Posterior vena cava (tissue), 2 donors: Measurements from ENCODE around the gene AP1M1. TPM values are rescaled to one million over a fixed set of nuclear protein-coding genes. Genes with fewer than 3 reads are reported as not detected.
A peak's percentile ranks its signal among the peaks of the same experiment; 100 is the strongest.
"Not testable (repeated sequence)": the region's sequence is repeated elsewhere in the genome, so short reads cannot be mapped to it uniquely, and the experiment has no call there.

Experiments used
- DNase-seq: peaks from one replicate; pipeline ENCODE4 v3.0.0-alpha.2; 2020; ENCODE audit warnings: low spot score
- intact Hi-C, 2 donors: fragments of 100-400 bp; cut with DNase I; formaldehyde crosslinking; loops; one replicate each; pipeline versions ENCODE4 v1.14.1 to v1.14.2; 2022 to 2023
- long read RNA-seq, 2 donors: library from polyadenylated mRNA; unstranded; transcript quantifications; one replicate each; pipeline ENCODE4 v2.0.0, GENCODE V29; 2020 to 2021
- total RNA-seq, 2 donors: library from RNA; stranded (reverse); fragmentation: NEBNext Ultra II Directional; extraction: Animal tissue kit (Norgen Biotek cat#: 25700); gene quantifications; one replicate each; pipeline ENCODE4 v1.2.1, GENCODE V29; 2021
- donor health status: DM: yes; HTN: yes; CAD: no.
- donor health status: DM: yes; HTN: yes; CAD: no.

Gene AP1M1
- total RNA-seq = 10 to 100 TPM; 59.4 to 66.4 TPM
- long read RNA-seq, donor 1, full-length matches to known transcripts = 34 of 43 reads
- long read RNA-seq, donor 1, partial matches to known transcripts = 4 of 43 reads
- long read RNA-seq, donor 1, other reads (novel, unspliced or antisense) = 5 of 43 reads
- long read RNA-seq, donor 2, full-length matches to known transcripts = 357 of 390 reads
- long read RNA-seq, donor 2, partial matches to known transcripts = 28 of 390 reads
- long read RNA-seq, donor 2, other reads (novel, unspliced or antisense) = 5 of 390 reads

DNA sequence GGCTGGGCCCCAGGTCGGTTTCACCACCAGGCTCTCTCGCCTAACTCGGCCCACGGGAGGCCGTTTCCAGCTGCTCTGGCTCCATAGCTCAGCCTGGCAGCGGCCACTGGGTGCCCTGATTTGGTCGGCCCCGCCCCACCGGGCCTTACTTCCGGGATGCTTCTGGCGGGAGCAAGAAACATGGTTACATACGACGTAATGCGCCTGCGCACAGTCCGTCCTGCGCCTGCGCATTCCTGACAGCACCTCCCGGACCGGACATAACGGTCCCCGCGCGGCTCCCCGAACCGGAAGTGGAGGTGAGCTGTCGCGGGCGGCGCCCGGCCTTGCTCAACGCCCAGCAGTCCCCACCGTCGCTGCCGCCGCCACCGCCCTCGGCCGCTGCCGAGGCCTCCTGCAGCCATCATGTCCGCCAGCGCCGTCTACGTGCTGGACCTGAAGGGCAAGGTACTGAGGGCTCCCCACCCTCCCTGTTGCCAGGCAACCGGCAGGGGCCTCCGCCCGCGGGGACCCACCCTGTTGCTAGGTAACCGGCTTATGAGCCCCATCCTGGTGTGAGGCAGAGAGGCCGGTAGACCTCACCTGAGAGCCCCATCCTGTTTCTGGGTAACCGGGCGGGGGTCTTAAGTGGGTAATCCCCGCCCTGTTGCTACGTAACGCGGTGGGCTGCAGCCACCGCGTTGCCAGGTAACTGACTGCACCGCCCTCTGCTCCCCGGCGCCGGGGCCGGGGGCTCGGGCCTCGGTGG is at the start of gene AP1M1:
TSS of gene AP1M1 (plus strand) at position 290 of the 748 bp plus-strand sequence. CDS start at position 406, 116 bp downstream.
- intact Hi-C loops = no loop called here
- peak; percentile 99 for DNase-seq

GRCh38 chr19:16148443-16149229 is 49.1 kb upstream of the AP1M1 start:
- intact Hi-C loops = no loop called here
- no peak for DNase-seq

GRCh38 chr19:16153582-16154336 is 44.0 kb upstream of the AP1M1 start:
- no peak for DNase-seq

GRCh38 chr19:16154557-16154956 is 43.2 kb upstream of the AP1M1 start:
- intact Hi-C loops = no loop called here
- no peak for DNase-seq

More at GRCh38 chr19:16153582-16154336, 44.0 kb upstream of the AP1M1 start:
- intact Hi-C loops = no loop called here

GRCh38 chr19:16155128-16155527 is 42.6 kb upstream of the AP1M1 start:
- intact Hi-C loops = no loop called here

GRCh38 chr19:16156904-16157303 is 40.8 kb upstream of the AP1M1 start:
- no peak for DNase-seq
- intact Hi-C loops = no loop called here

More at GRCh38 chr19:16155128-16155527, 42.6 kb upstream of the AP1M1 start:
- no peak for DNase-seq

DNA sequence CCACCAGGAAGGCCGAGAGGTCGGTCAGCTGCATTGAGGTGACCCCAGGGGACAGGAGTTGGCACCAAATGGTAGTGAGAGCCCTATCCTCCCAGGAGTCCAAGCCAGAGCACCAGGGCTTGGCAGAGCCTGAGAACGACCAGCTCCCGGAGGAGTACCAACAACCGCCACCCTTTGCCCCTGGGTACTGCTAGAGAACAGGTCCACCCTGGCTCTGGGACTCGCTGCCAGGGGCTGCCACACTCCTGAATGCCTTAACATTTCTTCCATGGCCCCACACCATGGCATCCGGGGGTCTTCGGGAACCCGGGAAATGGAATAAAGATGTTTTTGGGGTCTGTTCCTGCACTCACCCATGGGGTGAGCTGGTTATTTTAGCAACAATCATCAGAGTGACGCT is 40.1 kb upstream of the AP1M1 start:
- intact Hi-C loops = no loop called here
- DNase-seq = no peak

- intact Hi-C loops = no loop called here
- no peak for DNase-seq
Measured at GRCh38 chr19:16159655-16160054, 38.1 kb upstream of the AP1M1 start.

- DNase-seq = no peak
- intact Hi-C loops = no loop called here
Measured at GRCh38 chr19:16160445-16160942, 37.2 kb upstream of the AP1M1 start.

DNA sequence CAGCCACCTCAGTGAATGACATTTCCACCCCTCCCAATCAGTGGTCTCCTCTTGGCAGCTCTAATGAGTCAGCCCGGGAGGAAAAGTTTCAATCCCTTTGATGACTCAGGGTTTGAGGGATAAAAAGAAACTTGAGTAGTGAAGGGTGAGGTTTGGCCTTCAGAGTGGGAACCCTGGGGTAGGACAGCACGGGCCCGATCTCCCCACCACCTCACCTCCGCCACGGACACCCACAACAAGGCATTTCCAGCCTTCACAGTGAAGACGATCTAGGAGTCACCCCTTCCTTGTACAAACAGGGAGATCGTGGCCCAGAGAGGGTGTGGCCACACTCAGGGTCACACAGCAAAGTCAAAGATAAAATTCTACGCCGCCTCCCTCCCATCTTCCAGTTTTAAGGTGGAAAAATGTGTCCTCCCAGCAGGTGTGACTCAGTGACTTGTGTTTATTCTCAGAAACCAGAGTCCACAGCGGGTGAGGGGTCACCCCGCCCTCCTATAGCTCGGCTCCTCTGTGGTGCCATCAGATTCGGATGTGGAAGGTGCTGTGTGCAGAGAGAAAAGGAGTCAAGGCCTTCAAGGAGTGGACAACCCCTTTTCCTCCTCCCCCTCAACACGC is 36.7 kb upstream of the AP1M1 start:
- no peak for DNase-seq
- intact Hi-C loops = no loop called here

DNA sequence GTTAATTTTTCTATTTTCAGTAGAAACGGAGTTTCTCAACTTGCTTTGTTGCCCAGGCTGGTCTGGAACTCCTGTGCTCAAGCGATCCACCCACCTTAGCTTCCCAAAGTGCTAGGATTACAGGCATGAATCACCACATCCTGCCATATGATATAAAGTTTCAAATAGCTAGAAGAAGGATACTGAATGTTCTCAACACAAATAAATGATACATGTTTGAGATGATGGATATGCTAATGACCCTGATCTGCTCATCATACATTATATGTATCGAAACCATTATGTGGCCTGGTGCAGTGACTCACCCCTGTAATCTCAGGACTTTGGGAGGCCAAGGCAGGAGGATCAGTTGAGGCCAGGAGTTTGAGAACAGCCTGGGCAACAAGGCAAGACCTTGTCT is 35.9 kb upstream of the AP1M1 start:
- DNase-seq = no peak
- intact Hi-C loops = no loop called here

GRCh38 chr19:16164222-16164890 is 33.4 kb upstream of the AP1M1 start:
- no peak for DNase-seq
- intact Hi-C loops = no loop called here

GRCh38 chr19:16166417-16166816 is 31.3 kb upstream of the AP1M1 start:
- intact Hi-C loops = no loop called here
- no peak for DNase-seq

DNA sequence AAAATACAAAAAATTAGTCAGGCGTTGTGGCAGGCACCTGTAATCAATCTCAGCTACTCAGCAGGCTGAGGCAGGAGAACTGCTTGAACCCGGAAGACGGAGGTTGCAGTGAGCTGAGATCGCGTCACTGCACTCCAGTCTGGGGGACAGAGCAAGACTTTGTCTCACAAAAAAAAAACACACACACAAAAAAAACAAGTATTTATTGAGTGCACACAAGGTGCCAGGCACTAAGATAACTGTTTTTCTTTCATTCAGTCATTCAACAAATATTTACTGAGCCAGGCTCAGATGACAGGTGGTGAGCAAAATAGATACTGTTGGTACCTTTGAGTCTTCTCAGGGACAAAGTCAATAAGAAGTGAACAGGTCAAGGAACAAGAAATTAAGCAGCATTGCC is 30.7 kb upstream of the AP1M1 start:
- no peak for DNase-seq

GRCh38 chr19:16168465-16169081 is 29.1 kb upstream of the AP1M1 start:
- intact Hi-C loops = no loop called here
- no peak for DNase-seq

More for the DNA sequence above, 30.7 kb upstream of the AP1M1 start:
- intact Hi-C loops = no loop called here

DNA sequence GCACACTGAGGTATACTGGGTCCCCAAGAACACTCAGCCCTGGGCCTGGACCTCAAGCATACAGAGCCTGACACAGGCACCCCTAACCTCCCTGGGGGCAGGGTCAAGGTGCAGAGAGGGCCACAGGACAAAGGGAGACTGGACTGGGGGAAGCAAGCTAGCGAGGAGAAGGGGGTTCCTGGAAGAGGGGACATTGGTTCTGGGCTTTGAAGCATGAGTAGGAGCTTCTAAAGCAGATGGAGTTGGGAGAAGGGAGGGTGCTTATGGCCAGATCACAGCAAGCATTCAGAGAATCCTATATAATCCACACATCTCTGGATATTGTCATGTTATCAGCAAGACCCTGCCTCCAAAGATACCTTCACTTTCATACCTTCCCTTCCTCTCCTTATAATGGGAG is 27.6 kb upstream of the AP1M1 start:
- DNase-seq = no peak
- intact Hi-C loops = no loop called here

- no peak for DNase-seq
- intact Hi-C loops = loop anchor here in 1 of 2 donors (5.0 kb wide), 1 partner anchor 801 kb away; no protein-coding TSS in a partner anchor
Measured at GRCh38 chr19:16175954-16176353, 21.8 kb upstream of the AP1M1 start.

DNA sequence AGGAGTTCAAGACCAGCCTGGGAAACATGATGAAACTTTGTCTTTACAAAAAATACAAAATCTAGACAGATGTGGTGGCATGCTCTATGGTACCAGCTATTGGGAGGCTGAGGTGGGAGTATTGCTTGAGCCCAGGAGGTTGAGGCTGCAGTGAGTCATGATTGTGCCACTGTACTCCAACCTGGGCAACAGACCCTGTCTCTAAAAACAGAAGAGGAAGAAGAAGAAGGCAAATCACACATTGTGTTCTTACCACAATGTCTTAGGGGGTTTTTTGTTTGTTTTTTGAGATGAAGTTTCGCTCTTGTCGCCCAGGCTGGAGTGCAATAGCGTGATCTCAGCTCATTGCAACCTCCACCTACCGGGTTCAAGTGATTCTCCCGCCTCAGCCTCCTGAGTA is 18.8 kb upstream of the AP1M1 start:
- not testable (repeated sequence) for DNase-seq
- intact Hi-C loops = loop anchor here in 1 of 2 donors (5.0 kb wide), 1 partner anchor 798 kb away; no protein-coding TSS in a partner anchor
